CD4-positive, alpha-beta T cell (primary cell): ENCODE measurements around the gene QRFP. TPM values are rescaled to one million over a fixed set of nuclear protein-coding genes. Genes with fewer than 3 reads are reported as not detected.

Source experiments
- ATAC-seq: fragments of 200-7000 bp; cut with Tn5 transposase; one replicate; pipeline ENCODE4 v1.10.0; 2022; ENCODE audit warnings: mild to moderate bottlenecking; ENCODE audit not compliant: poor library complexity
- CTCF ChIA-PET: fragments of 350-600 bp; sonication (Branson Sonifier 250); formaldehyde crosslinking; loops from one replicate; lab custom pipeline; 2021; ENCODE audit warnings: antibody characterized with exemption, inconsistent platforms; lab: Charles Lee
- POLR2A ChIA-PET: fragments of 350-600 bp; sonication (Branson Sonifier 250); formaldehyde crosslinking; loops from one replicate; lab custom pipeline; 2021; ENCODE audit warnings: antibody characterized with exemption, inconsistent platforms; lab: Charles Lee
- DNase-seq, 14 experiments: peaks; one replicate each; pipeline ENCODE4 v3.0.0-alpha.2; 2013 to 2020; ENCODE audit warnings: mixed read lengths in 2 of 14
- H3K27ac ChIP-seq, 2 donors: one replicate each; pipeline versions ENCODE4 v1.5.1 to v1.7.0; 2013; ENCODE audit warnings: low read length in 2 of 2, low read depth in 1 of 2, mild to moderate bottlenecking in 1 of 2
- H3K27me3 ChIP-seq, 2 experiments: 1 replicate in 1 of 2; 2 replicates in 1 of 2; pipeline versions ENCODE4 v1.6.1 to v1.7.0; 2013; ENCODE audit warnings: low read length in 2 of 2, control low read depth in 1 of 2, mild to moderate bottlenecking in 1 of 2, moderate library complexity in 1 of 2; ENCODE audit not compliant: insufficient read depth in 2 of 2, control insufficient read depth in 1 of 2
- H3K36me3 ChIP-seq: one replicate; pipeline ENCODE4 v1.6.1; 2013; ENCODE audit warnings: low read length, control low read depth; ENCODE audit not compliant: insufficient read depth
- H3K4me1 ChIP-seq: one replicate; pipeline ENCODE4 v1.6.1; 2013; ENCODE audit warnings: low read length, control low read depth; ENCODE audit not compliant: insufficient read depth
- H3K4me3 ChIP-seq: one replicate; pipeline ENCODE4 v1.5.1; 2013; ENCODE audit warnings: mild to moderate bottlenecking, low read length, moderate library complexity
- H3K9me3 ChIP-seq, 2 experiments: 1 replicate in 1 of 2; 2 replicates in 1 of 2; pipeline versions ENCODE4 v1.6.1 to v1.7.0; 2013; ENCODE audit warnings: low read length in 2 of 2, mild to moderate bottlenecking in 2 of 2, control low read depth in 1 of 2, moderate library complexity in 1 of 2; ENCODE audit not compliant: control insufficient read depth in 1 of 2, insufficient read depth in 1 of 2
- H3K27ac Mint-ChIP-seq: one replicate; pipeline ENCODE4 v1.8.0; 2020; ENCODE audit warnings: mixed read lengths
- H3K27me3 Mint-ChIP-seq: one replicate; pipeline ENCODE4 v1.8.0; 2021; ENCODE audit warnings: mixed read lengths
- H3K36me3 Mint-ChIP-seq: one replicate; pipeline ENCODE4 v1.8.0; 2021; ENCODE audit warnings: low read depth, mixed read lengths
- H3K4me1 Mint-ChIP-seq: one replicate; pipeline ENCODE4 v1.8.0; 2021; ENCODE audit warnings: low read depth, mixed read lengths
- H3K4me3 Mint-ChIP-seq: one replicate; pipeline ENCODE4 v1.8.0; 2020; ENCODE audit warnings: mild to moderate bottlenecking, mixed read lengths
- H3K9me3 Mint-ChIP-seq: one replicate; pipeline ENCODE4 v1.8.0; 2020; ENCODE audit warnings: mixed read lengths
- intact Hi-C, 2 experiments: fragments of 100-400 bp; cut with DNase I in 1 of 2; cut with micrococcal nuclease in 1 of 2; formaldehyde crosslinking; loops; one replicate each; pipeline versions ENCODE4 v1.15.1 to v1.9.0; 2023 to 2025; cut with DNase I, micrococcal nuclease
- total RNA-seq, 174 experiments: library from RNA in 2 of 174; stranded (reverse) in 2 of 174; gene quantifications; one replicate each; pipeline ENCODE4 v1.2.3 and lab custom pipeline; 2021 to 2026
- TF ChIP-seq, protein P1 (sequence below): fragments of 200-600 bp; IDR thresholded peaks from one replicate; pipeline ENCODE4 v1.8.0; 2022; ENCODE audit warnings: antibody characterized with exemption, mild to moderate bottlenecking

Gene QRFP
- total RNA-seq, 2 experiments from 2014 or later, result not detected

DNA sequence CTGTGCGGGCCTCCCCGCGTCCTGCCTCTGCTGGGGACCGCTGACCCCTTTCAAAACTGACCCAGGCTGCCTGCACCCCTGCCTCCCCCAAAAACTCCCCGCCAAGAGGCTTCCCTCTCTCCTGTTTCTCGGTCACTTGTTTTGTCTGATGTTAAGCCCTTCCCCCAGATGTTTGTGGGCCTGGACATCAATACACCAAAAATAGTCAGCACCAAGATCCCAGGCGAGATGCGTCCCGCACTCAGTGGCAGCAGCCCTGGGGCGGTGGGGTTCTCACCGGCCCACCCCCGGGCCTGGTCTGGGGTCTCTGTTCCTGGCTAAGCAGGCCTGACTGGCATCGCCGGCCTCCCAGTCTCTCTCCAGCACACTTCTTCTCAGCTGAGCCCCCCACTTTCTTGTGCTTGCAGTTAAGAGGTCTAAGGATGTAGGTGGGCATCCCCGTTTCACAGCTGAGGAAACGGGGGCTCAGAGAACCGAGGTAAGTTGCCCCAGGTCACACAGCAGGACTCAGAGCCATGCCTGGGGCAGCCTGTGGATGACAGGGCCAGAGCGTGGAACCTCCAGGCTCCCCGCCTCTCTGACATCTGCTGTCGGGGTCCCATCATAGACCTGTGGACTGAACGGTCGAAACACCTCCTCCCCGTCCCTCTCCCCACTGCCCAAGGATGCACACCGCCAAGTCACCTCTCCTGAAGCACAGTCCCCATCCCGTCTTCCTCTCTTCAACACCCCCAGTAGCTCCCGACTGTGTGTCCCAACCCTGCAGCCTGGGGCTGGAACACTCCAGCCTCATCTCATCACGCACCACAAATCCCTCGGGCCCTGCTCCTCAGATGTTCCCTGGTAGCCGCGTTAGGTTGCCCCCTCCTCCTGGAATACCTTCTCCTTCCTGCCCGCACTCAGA lies 25.6 kb upstream of the QRFP start:
- Mint-ChIP-seq H3K9me3 (no peaks in the 10 kb centered on the region), H3K27ac (no peak overlapping the region), H3K27me3 (peaks cover 8% of the 10 kb centered on the region), H3K36me3 (no peaks in the 10 kb centered on the region), H3K4me3 (no peak overlapping the region), H3K4me1 (no peaks in the 10 kb centered on the region)
- TF ChIP-seq, protein P1, sequence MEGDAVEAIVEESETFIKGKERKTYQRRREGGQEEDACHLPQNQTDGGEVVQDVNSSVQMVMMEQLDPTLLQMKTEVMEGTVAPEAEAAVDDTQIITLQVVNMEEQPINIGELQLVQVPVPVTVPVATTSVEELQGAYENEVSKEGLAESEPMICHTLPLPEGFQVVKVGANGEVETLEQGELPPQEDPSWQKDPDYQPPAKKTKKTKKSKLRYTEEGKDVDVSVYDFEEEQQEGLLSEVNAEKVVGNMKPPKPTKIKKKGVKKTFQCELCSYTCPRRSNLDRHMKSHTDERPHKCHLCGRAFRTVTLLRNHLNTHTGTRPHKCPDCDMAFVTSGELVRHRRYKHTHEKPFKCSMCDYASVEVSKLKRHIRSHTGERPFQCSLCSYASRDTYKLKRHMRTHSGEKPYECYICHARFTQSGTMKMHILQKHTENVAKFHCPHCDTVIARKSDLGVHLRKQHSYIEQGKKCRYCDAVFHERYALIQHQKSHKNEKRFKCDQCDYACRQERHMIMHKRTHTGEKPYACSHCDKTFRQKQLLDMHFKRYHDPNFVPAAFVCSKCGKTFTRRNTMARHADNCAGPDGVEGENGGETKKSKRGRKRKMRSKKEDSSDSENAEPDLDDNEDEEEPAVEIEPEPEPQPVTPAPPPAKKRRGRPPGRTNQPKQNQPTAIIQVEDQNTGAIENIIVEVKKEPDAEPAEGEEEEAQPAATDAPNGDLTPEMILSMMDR, result no peak
- Histone ChIP-seq H3K27me3 (peaks cover 0 to 3% of the 10 kb centered on the region in 2 experiments), H3K27ac (no peak overlapping the region), H3K36me3 (no peaks in the 10 kb centered on the region), H3K4me3 (no peak overlapping the region), H3K4me1 (no peaks in the 10 kb centered on the region), H3K9me3 (no peaks in the 10 kb centered on the region)
- ATAC-seq, result no peak
- intact Hi-C loops, result no loop called here
- DNase-seq, result no peak
- CTCF ChIA-PET, result no interaction called here
- POLR2A ChIA-PET, result no interaction called here

DNA sequence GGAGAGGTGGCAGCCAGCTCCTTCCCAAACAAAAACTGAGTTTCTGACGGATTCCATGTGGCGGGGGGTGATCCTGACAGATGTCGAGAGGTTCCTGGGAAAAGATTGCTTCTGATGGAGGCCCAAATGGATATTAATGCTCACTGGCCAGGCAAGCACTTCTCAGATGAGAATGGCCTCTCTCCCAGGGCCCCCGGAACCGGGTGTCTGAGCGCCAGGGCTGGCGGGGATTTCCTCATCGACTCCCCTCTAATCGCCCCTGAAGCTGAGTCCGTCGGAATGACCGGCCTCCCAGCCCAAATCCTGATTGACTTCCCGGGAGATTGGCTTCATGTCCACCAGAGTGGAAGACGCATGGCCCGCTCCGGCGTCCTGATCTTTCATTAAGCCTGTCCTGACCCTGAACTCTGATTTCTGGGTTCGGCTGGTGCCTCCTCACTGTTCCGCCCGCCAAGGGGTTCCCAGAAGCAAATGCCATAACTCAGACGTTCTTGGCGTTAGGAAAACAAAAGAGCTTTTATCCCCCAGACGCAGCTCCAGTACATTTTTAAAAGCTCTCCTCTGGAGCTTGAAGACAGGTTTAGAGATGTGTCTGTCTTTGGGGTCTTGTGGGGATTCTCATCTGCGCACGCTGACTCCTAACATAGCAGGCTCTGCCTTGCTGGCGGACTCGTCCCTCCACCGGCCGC lies 24.8 kb upstream of the QRFP start:
- no peak overlapping the region for H3K4me3 Mint-ChIP-seq
- H3K27ac Mint-ChIP-seq, result no peak overlapping the region
- DNase-seq (no peak), ATAC-seq (no peak)
- TF ChIP-seq, protein P1, result no peak
- intact Hi-C loops, result no loop called here
- no peaks in the 10 kb centered on the region for H3K4me1 ChIP-seq
- peaks cover 8% of the 10 kb centered on the region for H3K27me3 Mint-ChIP-seq
- POLR2A ChIA-PET, result no interaction called here
- H3K9me3 Mint-ChIP-seq, result no peaks in the 10 kb centered on the region
- H3K36me3 ChIP-seq, result no peaks in the 10 kb centered on the region
- H3K9me3 ChIP-seq, result no peaks in the 10 kb centered on the region
- H3K27ac ChIP-seq, result no peak overlapping the region
- peaks cover 0 to 3% of the 10 kb centered on the region in 2 experiments for H3K27me3 ChIP-seq
- H3K4me3 ChIP-seq, result no peak overlapping the region
- no peaks in the 10 kb centered on the region for H3K4me1 Mint-ChIP-seq
- CTCF ChIA-PET, result no interaction called here
- no peaks in the 10 kb centered on the region for H3K36me3 Mint-ChIP-seq

DNA sequence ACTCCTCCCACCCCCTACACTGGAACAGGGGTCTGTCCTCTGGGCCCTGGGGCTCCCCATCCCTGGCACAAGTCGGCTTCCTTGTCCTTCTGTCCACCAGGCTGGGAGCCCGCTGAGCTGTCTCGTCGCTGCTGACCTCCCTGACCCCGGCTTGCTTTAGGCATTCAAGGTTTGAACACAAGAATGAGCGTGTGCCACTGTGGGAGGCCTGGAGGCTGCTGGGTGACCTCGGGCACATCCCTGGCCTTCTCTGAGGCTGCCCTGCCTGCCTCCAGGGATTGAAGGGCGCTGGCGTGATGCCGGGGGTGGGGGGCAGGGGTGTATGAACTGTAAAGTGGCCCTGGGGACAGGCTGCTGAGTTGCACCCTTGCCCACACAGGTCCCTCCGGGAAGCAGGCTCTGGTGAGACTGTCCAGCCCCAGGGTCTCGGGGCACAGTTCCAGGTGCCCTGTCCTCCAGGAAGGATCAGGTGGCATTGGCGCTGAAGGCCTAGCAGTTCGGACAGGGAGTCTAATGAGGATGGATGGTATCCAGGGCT lies 24.2 kb upstream of the QRFP start:
- ChIA-PET POLR2A (no interaction called here), CTCF (no interaction called here)
- no peak for ATAC-seq
- Mint-ChIP-seq H3K9me3 (no peaks in the 10 kb centered on the region), H3K27ac (no peak overlapping the region), H3K4me1 (no peaks in the 10 kb centered on the region), H3K27me3 (peaks cover 8% of the 10 kb centered on the region), H3K36me3 (no peaks in the 10 kb centered on the region), H3K4me3 (no peak overlapping the region)
- Histone ChIP-seq H3K4me3 (no peak overlapping the region), H3K9me3 (no peaks in the 10 kb centered on the region), H3K4me1 (no peaks in the 10 kb centered on the region), H3K36me3 (no peaks in the 10 kb centered on the region), H3K27ac (no peak overlapping the region), H3K27me3 (peaks cover 0 to 3% of the 10 kb centered on the region in 2 experiments)
- intact Hi-C loops, result no loop called here
- TF ChIP-seq, protein P1, result no peak
- no peak for DNase-seq
